ENCODE measurements around the gene IQSEC1.

DNA sequence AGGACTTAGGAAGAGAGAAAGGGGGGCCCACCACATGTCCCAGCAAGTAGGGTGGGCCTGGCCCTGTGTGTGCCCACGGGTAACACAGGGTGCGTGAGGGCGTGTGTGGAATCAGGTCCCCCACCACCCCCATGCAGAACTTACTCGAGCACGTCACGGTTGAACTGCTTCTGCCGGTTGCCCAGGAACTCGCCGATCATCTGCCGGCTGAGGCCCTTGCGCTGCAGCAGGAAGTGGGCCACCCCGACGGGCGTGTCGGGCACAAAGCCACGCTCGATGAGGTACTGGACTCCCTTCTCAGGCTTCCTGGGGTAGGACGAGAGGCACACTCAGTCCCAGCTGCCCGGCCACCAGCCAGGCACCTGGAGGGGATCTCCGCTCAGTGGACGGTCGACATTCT lies 148.8 kb downstream of the IQSEC1 start:
- no peak for TF ChIP-seq POLR2AphosphoS5 (IDR thresholded peaks at IDR 0.05; ENCODE audit: low read depth, low read length)
- no peak for TF ChIP-seq POLR2A (IDR thresholded peaks at IDR 0.05; ENCODE audit: low read depth, low read length)

Measured in GM12892 (cell line).